GM20000 (cell line): ENCODE measurements around the gene TMEM131.
"Not testable (repeated sequence)": the region's sequence is repeated elsewhere in the genome, so short reads cannot be mapped to it uniquely, and the experiment has no call there.

ENCODE experiments used
- DNase-seq: peaks from one replicate; pipeline ENCODE4 v3.0.0; 2012; ENCODE audit warnings: low spot score
- TF ChIP-seq, protein P1 (sequence below): IDR thresholded peaks from 2 replicates; pipeline ENCODE4 v1.5.1; 2012; ENCODE audit warnings: mild to moderate bottlenecking, control low read depth; ENCODE audit errors: extremely low read depth, missing control alignments

TMEM131 gene

DNA sequence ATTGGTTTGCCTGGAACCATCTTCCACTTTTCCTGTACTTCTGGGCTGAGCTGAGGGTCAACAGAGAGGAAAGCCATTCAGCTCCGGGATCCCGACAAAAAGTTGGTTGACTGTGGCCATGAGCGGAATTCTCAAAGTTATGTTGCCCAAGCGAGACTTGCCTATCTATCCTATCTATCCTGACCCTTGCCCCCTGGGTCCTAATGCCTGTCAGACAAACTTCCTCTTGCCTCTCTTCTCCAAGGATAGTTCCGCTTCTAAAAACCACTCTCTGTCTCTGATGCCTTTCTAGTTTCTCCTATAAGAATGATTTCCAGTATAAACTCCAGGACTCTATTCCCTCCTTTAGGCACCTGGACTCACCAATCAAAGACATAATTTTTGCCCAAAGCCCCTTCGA lies 173.9 kb downstream of the TMEM131 start:
- not testable (repeated sequence) for DNase-seq

DNA sequence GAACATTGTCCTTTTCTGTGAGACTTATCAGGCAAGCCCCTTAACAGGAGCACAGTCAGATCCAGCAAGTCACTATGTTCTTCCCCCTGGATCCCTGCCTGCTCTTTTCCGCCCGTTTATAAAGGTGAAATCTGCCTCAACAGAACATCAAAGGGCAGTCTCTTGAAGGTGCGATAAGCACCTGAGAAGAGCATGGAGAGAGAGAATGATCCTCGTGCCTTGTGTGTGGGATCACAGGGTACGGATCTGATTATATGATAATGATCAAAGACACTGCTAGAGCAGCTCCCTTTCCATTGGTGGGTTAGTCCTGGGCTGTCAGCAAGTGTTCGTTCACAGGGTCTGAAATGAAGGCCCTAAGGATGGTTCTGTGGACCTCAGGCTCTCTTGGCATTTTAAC lies 176.0 kb downstream of the TMEM131 start:
- TF ChIP-seq, protein P1, sequence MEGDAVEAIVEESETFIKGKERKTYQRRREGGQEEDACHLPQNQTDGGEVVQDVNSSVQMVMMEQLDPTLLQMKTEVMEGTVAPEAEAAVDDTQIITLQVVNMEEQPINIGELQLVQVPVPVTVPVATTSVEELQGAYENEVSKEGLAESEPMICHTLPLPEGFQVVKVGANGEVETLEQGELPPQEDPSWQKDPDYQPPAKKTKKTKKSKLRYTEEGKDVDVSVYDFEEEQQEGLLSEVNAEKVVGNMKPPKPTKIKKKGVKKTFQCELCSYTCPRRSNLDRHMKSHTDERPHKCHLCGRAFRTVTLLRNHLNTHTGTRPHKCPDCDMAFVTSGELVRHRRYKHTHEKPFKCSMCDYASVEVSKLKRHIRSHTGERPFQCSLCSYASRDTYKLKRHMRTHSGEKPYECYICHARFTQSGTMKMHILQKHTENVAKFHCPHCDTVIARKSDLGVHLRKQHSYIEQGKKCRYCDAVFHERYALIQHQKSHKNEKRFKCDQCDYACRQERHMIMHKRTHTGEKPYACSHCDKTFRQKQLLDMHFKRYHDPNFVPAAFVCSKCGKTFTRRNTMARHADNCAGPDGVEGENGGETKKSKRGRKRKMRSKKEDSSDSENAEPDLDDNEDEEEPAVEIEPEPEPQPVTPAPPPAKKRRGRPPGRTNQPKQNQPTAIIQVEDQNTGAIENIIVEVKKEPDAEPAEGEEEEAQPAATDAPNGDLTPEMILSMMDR: no peak
- no peak for DNase-seq

DNA sequence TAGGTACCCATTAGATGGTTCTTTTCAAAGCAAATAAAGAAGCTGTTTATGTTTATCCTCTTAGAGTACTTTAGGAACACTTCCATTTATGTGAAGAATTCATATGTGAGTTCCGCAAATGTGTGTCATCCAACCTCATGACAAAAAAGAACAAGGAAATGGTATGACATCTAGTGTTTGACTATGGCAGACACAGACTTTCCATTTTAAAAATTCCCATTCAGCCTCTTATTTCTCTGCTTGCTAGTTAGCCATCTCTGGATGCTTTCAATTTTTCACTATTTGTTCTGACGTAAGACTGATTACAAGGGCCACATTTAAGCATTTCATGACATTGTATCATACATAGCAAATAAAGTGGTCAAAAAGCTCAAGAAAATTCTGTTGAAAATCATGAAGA lies 179.3 kb downstream of the TMEM131 start:
- DNase-seq: no peak
- TF ChIP-seq, protein P1: no peak

DNA sequence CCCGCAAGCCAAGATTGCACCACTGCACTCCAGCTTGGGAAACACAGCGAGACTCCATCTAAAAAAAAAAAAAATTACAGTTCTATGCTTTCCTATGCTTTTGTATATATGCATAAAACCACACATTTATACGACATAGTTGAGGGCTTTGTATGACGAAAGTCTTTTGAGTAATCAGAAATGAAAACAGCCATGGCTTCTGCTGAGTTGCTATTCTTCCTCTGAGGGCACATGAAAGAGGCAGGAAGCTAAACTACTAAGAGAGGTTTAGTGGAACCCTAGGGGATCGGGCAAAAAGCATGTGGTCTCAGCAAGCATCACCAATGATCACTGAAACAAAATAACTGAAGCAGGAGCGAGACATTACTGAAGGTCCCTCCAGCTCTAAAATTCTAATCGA lies 182.8 kb downstream of the TMEM131 start:
- DNase-seq: no peak
- TF ChIP-seq, protein P1: no peak

DNA sequence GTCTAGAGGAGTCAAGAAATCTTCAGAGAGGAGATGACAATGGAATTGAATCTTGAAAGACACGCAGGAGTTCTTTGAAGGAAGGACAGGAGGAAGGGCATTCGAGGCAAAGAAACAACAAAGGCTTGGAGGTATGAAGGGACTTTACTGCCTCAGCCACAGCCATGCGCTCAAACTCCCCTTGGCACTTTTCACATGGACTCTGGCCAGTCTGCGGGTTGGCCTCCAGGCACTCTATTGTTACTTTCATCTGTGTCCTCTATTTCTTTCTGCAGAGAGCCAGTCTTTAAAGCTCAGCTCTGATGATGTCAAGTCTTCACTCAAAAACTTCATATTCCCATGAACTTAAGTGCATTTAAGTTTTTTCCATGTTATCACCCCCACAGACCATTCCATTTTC lies 186.9 kb downstream of the TMEM131 start:
- TF ChIP-seq, protein P1: no peak
- no peak for DNase-seq

DNA sequence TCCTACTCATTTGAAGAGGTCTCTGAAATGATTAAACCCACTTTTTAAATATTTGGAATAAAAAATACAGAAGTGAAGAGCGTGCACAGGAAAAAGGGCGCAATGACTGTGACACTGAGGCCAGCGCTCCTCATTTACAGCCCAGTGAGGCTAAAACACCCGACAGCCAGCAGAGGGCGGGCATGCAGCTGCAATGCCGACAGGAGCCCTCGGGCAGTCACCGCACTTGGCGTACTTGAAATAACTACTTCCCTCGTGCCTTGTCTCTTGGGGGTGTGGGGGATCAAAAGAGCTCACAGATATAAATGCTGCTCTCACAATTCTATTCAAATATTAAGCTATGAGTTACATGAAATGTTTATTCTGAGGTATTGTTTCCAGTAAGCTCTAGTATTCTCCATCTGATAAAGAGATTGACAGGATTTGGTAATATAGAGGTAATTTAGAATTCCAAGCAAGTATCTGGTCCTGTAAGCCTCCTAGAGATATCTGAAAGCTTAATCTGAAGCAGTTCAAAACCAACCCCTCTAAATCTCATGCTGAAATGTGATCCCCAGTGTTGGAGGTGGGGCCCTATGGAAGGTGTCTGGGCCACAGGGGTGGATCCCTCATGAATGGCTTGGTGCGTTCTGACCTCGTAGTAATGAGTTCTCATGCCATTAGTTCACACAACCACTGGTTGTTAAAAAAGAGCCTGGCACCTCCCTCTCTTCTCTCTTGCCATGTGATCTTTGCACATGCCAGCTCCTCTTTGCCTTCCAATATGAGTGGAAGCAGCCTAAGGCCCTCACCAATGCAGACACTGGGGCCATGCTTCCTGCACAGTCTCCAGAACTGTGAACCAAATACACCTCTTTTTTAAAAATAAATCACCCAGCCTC lies 188.8 kb downstream of the TMEM131 start:
- TF ChIP-seq, protein P1: peak; percentile 93
- peak; percentile 80 for DNase-seq

DNA sequence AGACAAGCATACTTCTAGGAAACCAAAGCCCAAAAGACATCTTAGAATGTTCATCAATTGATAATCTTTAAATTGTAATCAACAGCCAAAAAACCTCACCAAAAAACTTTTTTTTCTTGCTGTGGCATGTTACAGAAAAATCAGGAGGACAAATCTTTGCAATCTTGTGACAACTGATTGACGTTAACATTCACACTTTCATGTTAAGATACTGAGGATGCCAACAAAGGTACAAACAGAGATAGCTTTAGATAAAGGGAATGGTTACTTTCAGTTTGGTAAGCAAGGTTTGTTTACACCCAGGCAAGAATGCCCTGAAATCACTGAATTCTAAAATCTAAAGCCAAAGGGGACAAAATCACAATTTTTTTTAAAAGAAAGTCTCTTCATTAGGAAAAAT lies 190.0 kb downstream of the TMEM131 start:
- no peak for DNase-seq
- TF ChIP-seq, protein P1: no peak

DNA sequence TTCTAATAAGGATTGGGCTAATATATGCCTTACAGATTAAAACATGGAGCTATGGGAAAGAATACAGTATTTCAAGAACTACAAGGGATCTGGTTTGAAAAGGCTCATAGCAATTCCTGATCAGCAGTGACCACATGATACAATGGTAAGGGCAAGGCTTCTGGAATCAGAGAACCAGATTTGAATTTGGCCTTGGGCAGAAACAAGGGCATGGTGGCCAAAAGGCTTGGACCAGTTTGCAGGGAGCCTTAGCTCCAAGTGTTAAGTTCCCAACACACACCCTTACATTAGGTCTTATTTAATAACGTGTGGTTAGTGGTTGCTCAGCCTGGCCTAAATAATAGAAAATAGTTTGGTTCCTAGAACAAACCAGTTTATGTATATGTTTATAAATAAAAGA lies 194.7 kb downstream of the TMEM131 start:
- DNase-seq: no peak
- TF ChIP-seq, protein P1: no peak
